Measurements from ENCODE around the gene PSMB9.
"Not testable (repeated sequence)": the region's sequence is repeated elsewhere in the genome, so short reads cannot be mapped to it uniquely, and the experiment has no call there.

The PSMB9 gene

GRCh38 chr6:32853541-32854375, at the start of gene PSMB9, which contains the start of gene TAP1:
TSS of gene PSMB9 (plus strand) at chr6:32854192. CDS start at chr6:32854230, 38 bp downstream.
TSS of gene TAP1 (minus strand) at chr6:32853704. CDS start at chr6:32853636, 68 bp downstream.
- TF ChIP-seq ZFX (IDR thresholded peaks at IDR 0.05; ENCODE audit: borderline replicate concordance): no peak
- TF ChIP-seq CTCF (IDR thresholded peaks at IDR 0.05): peak; percentile 87
- peak within 1 kb of the TSS; percentile 77 for H3K27ac ChIP-seq

- H3K27ac ChIP-seq: not testable (repeated sequence)
Measured at GRCh38 chr6:32805404-32805803, 48.6 kb upstream of the PSMB9 start.

GRCh38 chr6:32807020-32807580, 46.9 kb upstream of the PSMB9 start:
- TF ChIP-seq CTCF (IDR thresholded peaks at IDR 0.05) (no peak), ZFX (IDR thresholded peaks at IDR 0.05; ENCODE audit: borderline replicate concordance) (no peak)
- H3K27ac ChIP-seq: no peak overlapping the region

GRCh38 chr6:32809171-32809570, 44.8 kb upstream of the PSMB9 start:
- no peak for TF ChIP-seq CTCF (IDR thresholded peaks at IDR 0.05)
- no peak for TF ChIP-seq ZFX (IDR thresholded peaks at IDR 0.05; ENCODE audit: borderline replicate concordance)
- no peak overlapping the region for H3K27ac ChIP-seq

GRCh38 chr6:32814145-32814544, 39.8 kb upstream of the PSMB9 start:
- no peak overlapping the region for H3K27ac ChIP-seq
- TF ChIP-seq CTCF (IDR thresholded peaks at IDR 0.05) (no peak), ZFX (IDR thresholded peaks at IDR 0.05; ENCODE audit: borderline replicate concordance) (no peak)

GRCh38 chr6:32815115-32815514, 38.9 kb upstream of the PSMB9 start:
- TF ChIP-seq CTCF (IDR thresholded peaks at IDR 0.05) (no peak), ZFX (IDR thresholded peaks at IDR 0.05; ENCODE audit: borderline replicate concordance) (no peak)
- H3K27ac ChIP-seq: no peak overlapping the region

GRCh38 chr6:32815996-32816395, 38.0 kb upstream of the PSMB9 start:
- TF ChIP-seq CTCF (IDR thresholded peaks at IDR 0.05) (no peak), ZFX (IDR thresholded peaks at IDR 0.05; ENCODE audit: borderline replicate concordance) (no peak)

More at GRCh38 chr6:32815996-32816395, 38.0 kb upstream of the PSMB9 start:
- no peak overlapping the region for H3K27ac ChIP-seq
